ENCODE measurements around the gene KRT86. TPM values are rescaled to one million over a fixed set of nuclear protein-coding genes. Genes with fewer than 3 reads are reported as not detected.
A peak's percentile ranks its signal among the peaks of the same experiment; 100 is the strongest.

The KRT86 gene
- total RNA-seq, 2 donors from 2014 or later, result not detected

DNA sequence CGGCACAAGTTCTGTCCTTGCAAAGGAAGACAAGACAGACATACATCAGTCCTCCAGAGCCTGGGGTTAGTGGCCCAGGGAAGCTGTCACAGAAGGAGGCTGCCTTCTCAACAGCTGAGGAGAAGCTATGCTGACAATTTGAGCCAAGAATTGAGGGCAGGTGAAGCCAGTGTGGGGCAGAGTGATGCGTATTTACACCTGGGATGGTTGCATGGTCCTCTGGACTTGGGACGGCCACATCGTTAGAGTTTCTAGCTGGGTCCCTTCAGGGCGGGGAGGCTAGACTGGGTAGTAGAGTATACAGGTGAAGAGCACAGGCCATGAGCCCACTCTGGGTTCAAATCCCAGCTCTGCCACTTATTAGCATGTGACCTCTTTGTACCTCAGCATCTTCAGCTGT, 76.3 kb downstream of the KRT86 start:
- DNase-seq, result peak; percentile 24

DNA sequence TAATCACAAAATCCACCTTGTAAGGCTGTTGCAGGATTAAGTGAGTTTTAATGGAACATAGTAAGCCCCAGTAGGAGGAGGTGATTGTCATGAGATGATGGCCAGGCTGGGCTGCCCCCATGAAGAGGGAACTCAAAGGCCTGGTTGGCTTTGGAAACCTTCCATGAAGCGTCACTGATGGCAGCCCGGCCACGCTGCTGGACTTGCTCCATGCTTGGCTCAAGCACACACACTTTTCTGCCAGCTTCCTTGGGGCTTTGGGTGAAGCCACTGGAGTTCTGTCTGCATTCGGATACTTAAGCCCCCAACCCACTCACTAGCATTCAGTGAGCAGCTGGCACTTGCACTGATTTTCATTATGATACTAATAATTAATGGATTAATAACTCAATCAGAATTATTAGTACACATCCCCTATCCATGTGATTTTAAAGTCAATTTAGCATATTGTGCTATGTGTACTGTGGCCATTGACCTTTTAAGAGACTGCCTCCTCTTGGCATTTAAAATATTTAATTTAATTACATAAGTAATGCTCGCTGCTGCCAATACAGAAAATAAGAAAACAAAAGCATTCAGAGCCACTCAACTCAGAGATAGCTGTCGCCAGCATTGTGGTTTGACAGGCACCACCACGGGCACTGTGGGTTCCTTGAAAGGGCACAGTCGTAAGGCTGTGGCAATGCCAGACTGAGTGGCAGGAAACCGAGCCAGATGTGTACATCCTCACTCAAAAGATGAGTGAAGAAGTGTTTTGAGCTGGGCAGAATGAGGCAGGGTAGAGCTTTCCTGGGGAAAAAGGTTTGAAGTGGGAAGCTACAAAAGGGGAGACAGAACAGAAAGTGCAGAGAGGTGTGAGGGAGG, 77.0 kb downstream of the KRT86 start:
- no peaks in the 10 kb centered on the region for H3K4me1 ChIP-seq (ENCODE audit: control insufficient read depth, insufficient read depth, low read length)
- H3K4me3 Mint-ChIP-seq, result no peak overlapping the region
- H3K27me3 ChIP-seq (ENCODE audit: control insufficient read depth, insufficient read depth, low read length, poor library complexity, severe bottlenecking), result peaks cover 7% of the 10 kb centered on the region
- no peak overlapping the region for H3K27ac ChIP-seq (ENCODE audit: low read depth, low read length)
- TF ChIP-seq, protein P1, sequence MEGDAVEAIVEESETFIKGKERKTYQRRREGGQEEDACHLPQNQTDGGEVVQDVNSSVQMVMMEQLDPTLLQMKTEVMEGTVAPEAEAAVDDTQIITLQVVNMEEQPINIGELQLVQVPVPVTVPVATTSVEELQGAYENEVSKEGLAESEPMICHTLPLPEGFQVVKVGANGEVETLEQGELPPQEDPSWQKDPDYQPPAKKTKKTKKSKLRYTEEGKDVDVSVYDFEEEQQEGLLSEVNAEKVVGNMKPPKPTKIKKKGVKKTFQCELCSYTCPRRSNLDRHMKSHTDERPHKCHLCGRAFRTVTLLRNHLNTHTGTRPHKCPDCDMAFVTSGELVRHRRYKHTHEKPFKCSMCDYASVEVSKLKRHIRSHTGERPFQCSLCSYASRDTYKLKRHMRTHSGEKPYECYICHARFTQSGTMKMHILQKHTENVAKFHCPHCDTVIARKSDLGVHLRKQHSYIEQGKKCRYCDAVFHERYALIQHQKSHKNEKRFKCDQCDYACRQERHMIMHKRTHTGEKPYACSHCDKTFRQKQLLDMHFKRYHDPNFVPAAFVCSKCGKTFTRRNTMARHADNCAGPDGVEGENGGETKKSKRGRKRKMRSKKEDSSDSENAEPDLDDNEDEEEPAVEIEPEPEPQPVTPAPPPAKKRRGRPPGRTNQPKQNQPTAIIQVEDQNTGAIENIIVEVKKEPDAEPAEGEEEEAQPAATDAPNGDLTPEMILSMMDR (conservative IDR thresholded peaks at IDR 0.05), result no peak
- no peaks in the 10 kb centered on the region for H3K9me3 Mint-ChIP-seq
- no peak overlapping the region for H3K27ac Mint-ChIP-seq
- peaks cover 4% of the 10 kb centered on the region for H3K4me1 Mint-ChIP-seq
- no peaks in the 10 kb centered on the region for H3K36me3 ChIP-seq (ENCODE audit: control insufficient read depth, insufficient read depth, low read length)
- no peak overlapping the region for H3K9ac ChIP-seq (ENCODE audit: extremely low read depth, low read length, poor library complexity, severe bottlenecking)
- no peaks in the 10 kb centered on the region for H3K9me3 ChIP-seq (ENCODE audit: control insufficient read depth, low read length)
- H3K27me3 Mint-ChIP-seq (ENCODE audit: insufficient read depth), result no peaks in the 10 kb centered on the region
- H3K4me3 ChIP-seq (ENCODE audit: low read length), result no peak overlapping the region
- DNase-seq, result peak; percentile 31
- 89 to 95% methylated on average over 7 to 9 of the region's 9 CpGs for WGBS, 2 experiments (ENCODE audit: insufficient coverage in 1 of 2, insufficient read length in 1 of 2)
- H3K36me3 Mint-ChIP-seq (ENCODE audit: low read depth), result no peaks in the 10 kb centered on the region

More for the DNA sequence above, 76.3 kb downstream of the KRT86 start:
- Histone ChIP-seq H3K4me1 (ENCODE audit: control insufficient read depth, insufficient read depth, low read length) (no peaks in the 10 kb centered on the region), H3K27ac (ENCODE audit: low read depth, low read length) (no peak overlapping the region), H3K36me3 (ENCODE audit: control insufficient read depth, insufficient read depth, low read length) (no peaks in the 10 kb centered on the region), H3K9me3 (ENCODE audit: control insufficient read depth, low read length) (no peaks in the 10 kb centered on the region), H3K9ac (ENCODE audit: extremely low read depth, low read length, poor library complexity, severe bottlenecking) (no peak overlapping the region), H3K4me3 (ENCODE audit: low read length) (no peak overlapping the region), H3K27me3 (ENCODE audit: control insufficient read depth, insufficient read depth, low read length, poor library complexity, severe bottlenecking) (peaks cover 7% of the 10 kb centered on the region)
- TF ChIP-seq, protein P1 (conservative IDR thresholded peaks at IDR 0.05), result no peak
- H3K4me3 Mint-ChIP-seq, result no peak overlapping the region
- H3K27ac Mint-ChIP-seq, result no peak overlapping the region
- 92 to 98% methylated on average over 4 to 5 of the region's 5 CpGs for WGBS, 2 experiments (ENCODE audit: insufficient coverage in 1 of 2, insufficient read length in 1 of 2)
- H3K36me3 Mint-ChIP-seq (ENCODE audit: low read depth), result no peaks in the 10 kb centered on the region
- H3K9me3 Mint-ChIP-seq, result no peaks in the 10 kb centered on the region
- H3K4me1 Mint-ChIP-seq, result peaks cover 4% of the 10 kb centered on the region
- no peaks in the 10 kb centered on the region for H3K27me3 Mint-ChIP-seq (ENCODE audit: insufficient read depth)

DNA sequence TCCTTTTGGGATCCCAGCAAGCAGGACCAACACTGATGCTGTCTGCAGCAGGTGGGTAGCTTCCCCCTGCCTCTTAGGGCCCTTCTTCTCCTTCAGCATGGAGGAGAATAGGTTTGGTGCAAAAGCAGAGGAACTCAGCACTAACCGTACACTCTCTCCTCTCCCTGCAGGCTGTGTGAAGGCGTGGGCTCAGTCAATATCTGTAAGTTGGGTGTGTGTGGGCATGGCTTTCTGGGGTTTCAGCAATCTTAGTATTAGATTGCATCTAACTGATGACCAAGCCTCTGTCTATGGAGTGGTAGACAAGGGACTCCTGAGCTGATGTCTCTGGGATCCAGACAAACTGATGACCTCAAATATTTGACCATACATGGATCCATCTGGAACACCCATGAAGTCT, 78.5 kb downstream of the KRT86 start:
- Mint-ChIP-seq H3K9me3 (no peaks in the 10 kb centered on the region), H3K27me3 (ENCODE audit: insufficient read depth) (no peaks in the 10 kb centered on the region), H3K4me1 (no peaks in the 10 kb centered on the region), H3K4me3 (no peak overlapping the region), H3K36me3 (ENCODE audit: low read depth) (no peaks in the 10 kb centered on the region), H3K27ac (no peak overlapping the region)
- Histone ChIP-seq H3K4me3 (ENCODE audit: low read length) (no peak overlapping the region), H3K27me3 (ENCODE audit: control insufficient read depth, insufficient read depth, low read length, poor library complexity, severe bottlenecking) (peaks cover 7% of the 10 kb centered on the region), H3K9ac (ENCODE audit: extremely low read depth, low read length, poor library complexity, severe bottlenecking) (no peak overlapping the region), H3K4me1 (ENCODE audit: control insufficient read depth, insufficient read depth, low read length) (no peaks in the 10 kb centered on the region), H3K9me3 (ENCODE audit: control insufficient read depth, low read length) (no peaks in the 10 kb centered on the region), H3K27ac (ENCODE audit: low read depth, low read length) (no peak overlapping the region), H3K36me3 (ENCODE audit: control insufficient read depth, insufficient read depth, low read length) (no peaks in the 10 kb centered on the region)
- WGBS, 2 experiments (ENCODE audit: insufficient coverage in 1 of 2, insufficient read length in 1 of 2), result 93% methylated on average over 2 of the region's 2 CpGs; no CpG with 5 or more reads in 1 of the 2 experiments
- DNase-seq, result peak; percentile 9
- TF ChIP-seq, protein P1 (conservative IDR thresholded peaks at IDR 0.05), result no peak

All from endodermal cell (in vitro differentiated cells).